GM13976 (cell line): ENCODE data around the gene HCFC2.

Experiments
- DNase-seq: peaks from one replicate; pipeline ENCODE4 v3.0.0; 2012; ENCODE audit warnings: low spot score
- CTCF ChIP-seq: IDR thresholded peaks from 2 replicates; pipeline ENCODE4 v1.5.1; 2012; ENCODE audit warnings: borderline replicate concordance, mild to moderate bottlenecking; ENCODE audit not compliant: insufficient read depth; ENCODE audit errors: extremely low read depth, missing control alignments, control extremely low read depth
- in situ Hi-C: fragments of 300-500 bp; cut with MboI; formaldehyde crosslinking; loops from one replicate; pipeline ENCODE4 v1.12.0; 2022; ENCODE audit warnings: low sequenced_read_pairs, mixed read lengths, inconsistent platforms; ENCODE audit not compliant: unreplicated experiment

The HCFC2 gene

GRCh38 chr12:104042580-104042979 is 21.8 kb upstream of the HCFC2 start:
- in situ Hi-C loops = no loop called here
- no peak for DNase-seq
- no peak for TF ChIP-seq CTCF

DNA sequence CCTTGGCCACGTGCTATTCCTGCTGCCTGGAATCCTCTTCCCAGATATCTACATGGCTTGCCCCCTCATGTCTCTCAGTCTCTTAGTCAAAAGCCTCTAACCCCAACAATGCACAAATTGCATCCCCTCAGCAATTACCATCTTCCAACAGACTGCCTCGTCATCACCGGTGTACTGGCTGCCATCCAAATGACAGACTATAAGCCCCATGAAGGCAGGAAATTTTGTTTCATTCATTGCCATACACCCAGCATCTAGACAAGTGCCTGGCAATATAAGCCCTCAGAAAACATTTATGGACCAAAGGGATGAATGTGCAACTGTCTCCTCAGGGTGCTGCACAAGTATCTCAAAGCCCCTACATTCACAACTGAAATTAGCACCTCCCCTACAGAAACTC is 20.2 kb upstream of the HCFC2 start:
- TF ChIP-seq CTCF = no peak
- in situ Hi-C loops = no loop called here

GRCh38 chr12:104046306-104046705 is 18.0 kb upstream of the HCFC2 start:
- TF ChIP-seq CTCF = no peak
- in situ Hi-C loops = no loop called here
- no peak for DNase-seq

More for the DNA sequence above, 20.2 kb upstream of the HCFC2 start:
- DNase-seq = no peak

DNA sequence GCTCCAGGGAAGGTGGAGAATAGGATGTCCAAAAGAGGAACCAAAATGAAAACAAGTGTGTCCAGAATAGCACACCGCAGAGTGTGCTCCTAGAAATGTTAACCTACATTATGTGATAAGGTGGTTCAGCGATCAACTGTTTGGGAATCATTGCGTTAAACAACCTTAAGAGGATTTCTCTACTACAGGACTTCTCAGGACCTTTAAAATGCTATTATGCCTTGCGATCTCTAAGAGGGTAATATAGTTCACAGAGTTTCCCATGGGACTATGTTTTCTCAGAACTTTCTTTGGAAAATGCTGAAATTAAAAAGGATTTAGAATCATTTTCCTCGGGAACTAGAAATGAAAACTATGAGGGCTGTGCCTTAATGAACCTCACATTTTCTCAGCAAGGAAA is 16.2 kb upstream of the HCFC2 start:
- TF ChIP-seq CTCF = no peak
- in situ Hi-C loops = no loop called here
- no peak for DNase-seq

GRCh38 chr12:104048811-104049210 is 15.5 kb upstream of the HCFC2 start:
- TF ChIP-seq CTCF = no peak
- no peak for DNase-seq
- in situ Hi-C loops = no loop called here

- TF ChIP-seq CTCF = no peak
- in situ Hi-C loops = no loop called here
- no peak for DNase-seq
Measured at GRCh38 chr12:104049278-104049902, 14.9 kb upstream of the HCFC2 start.
